ENCODE data around the gene MANBA. TPM values are rescaled to one million over a fixed set of nuclear protein-coding genes. Genes with fewer than 3 reads are reported as not detected.

Gene MANBA
- total and polyA plus RNA-seq, 2 of the 4 experiments (the other 2 are of a cell fraction), result 11.5 to 17.2 TPM

GRCh38 chr4:102791318-102791835 lies 30.6 kb upstream of the MANBA start:
- DNase-seq, result no peak
- Histone ChIP-seq H4K5ac (ENCODE audit: low read depth, low read length) (no peak overlapping the region), H3K18ac (ENCODE audit: low read depth, low read length) (no peak overlapping the region), H3K36me3 (ENCODE audit: control insufficient read depth, insufficient read depth, low read length) (peaks cover 14% of the 10 kb centered on the region), H3K4ac (ENCODE audit: low read depth, low read length) (no peak overlapping the region), H3K9me1 (ENCODE audit: insufficient read depth, low read length) (peaks cover under 1% of the 10 kb centered on the region; the same call in 1 of the 2 replicates), H3K79me1 (ENCODE audit: low read depth in 1 of 2, low read length in 2 of 2) (peaks cover 5 to 24% of the 10 kb centered on the region in 2 experiments; a peak in 3 of 4 replicates), H3K56ac (ENCODE audit: extremely low read depth, insufficient read depth, low read length) (no peak overlapping the region), H3K4me1 (ENCODE audit: control insufficient read depth, insufficient read depth, low read length) (no peaks in the 10 kb centered on the region), H2AK5ac (ENCODE audit: low read depth, low read length) (no peak overlapping the region), H2BK5ac (ENCODE audit: low read depth, low read length, poor library complexity, severe bottlenecking) (no peak overlapping the region), H3K9me3 (ENCODE audit: control insufficient read depth, insufficient read depth, low read length) (no peaks in the 10 kb centered on the region; the same call in 1 of the 2 replicates), H3K27me3 (ENCODE audit: control insufficient read depth, insufficient read depth, low read length) (no peaks in the 10 kb centered on the region), H4K8ac (ENCODE audit: low read depth in 2 of 2, low read length in 2 of 2) (no peak overlapping the region), H3K27ac (ENCODE audit: insufficient read depth, low read length) (no peak overlapping the region), H3K23ac (ENCODE audit: low read depth, low read length) (no peak overlapping the region), H2BK15ac (ENCODE audit: low read depth, low read length) (no peak overlapping the region), H3K14ac (replicated peaks; ENCODE audit: low read depth, low read length) (no peak overlapping the region), H2AFZ (replicated peaks; ENCODE audit: low read length, poor library complexity) (no peak overlapping the region), H3K4me2 (ENCODE audit: low read depth, low read length) (no peak overlapping the region), H4K20me1 (ENCODE audit: insufficient read depth, low read length) (no peaks in the 10 kb centered on the region; the same call in 1 of the 2 replicates), H2BK120ac (ENCODE audit: low read depth, low read length) (no peak overlapping the region), H3K9ac (ENCODE audit: low read depth, low read length) (no peak overlapping the region), H4K91ac (ENCODE audit: insufficient read depth, low read depth, low read length) (no peak overlapping the region), H2BK20ac (ENCODE audit: low read depth, low read length) (no peak overlapping the region), H2AK9ac (replicated peaks; ENCODE audit: low read depth, low read length, poor library complexity) (no peak overlapping the region), H3K4me3 (ENCODE audit: insufficient read depth, low read depth, low read length) (no peak overlapping the region)
- intact Hi-C loops (cut with micrococcal nuclease), result no loop called here
- TF ChIP-seq CTCF (conservative IDR thresholded peaks at IDR 0.05; ENCODE audit: low read depth, low read length) (no peak), BHLHE40 (IDR thresholded peaks at IDR 0.05; ENCODE audit: low read depth, low read length) (no peak), ELK1 (IDR thresholded peaks at IDR 0.05; ENCODE audit: borderline replicate concordance, low read depth, low read length) (no peak), USF2 (IDR thresholded peaks at IDR 0.05; ENCODE audit: low read depth, low read length) (no peak), SMC3 (IDR thresholded peaks at IDR 0.05; ENCODE audit: low read depth, low read length) (no peak), POLR2A (IDR thresholded peaks at IDR 0.05; ENCODE audit: low read depth, low read length) (no peak), MAFK (IDR thresholded peaks at IDR 0.05; ENCODE audit: low read depth, low read length) (no peak), CEBPB (IDR thresholded peaks at IDR 0.05; ENCODE audit: low read depth, low read length) (no peak), MXI1 (IDR thresholded peaks at IDR 0.05; ENCODE audit: borderline replicate concordance, low read depth, low read length) (no peak), CHD1 (IDR thresholded peaks at IDR 0.05; ENCODE audit: low read depth, low read length) (no peak)
- ATAC-seq (ENCODE audit: low read depth), result no peak
- dilution Hi-C loops (cut with HindIII; ENCODE audit: low sequenced_read_pairs, unreplicated experiment), result no loop called here
- no TSS peak for BruUV-seq (replicated peaks)
- CTCF ChIA-PET, result no interaction called here
- in situ Hi-C loops (cut with MboI; ENCODE audit: low sequenced_read_pairs), result no loop called here
- WGBS, 2 experiments (ENCODE audit: extremely low coverage in 2 of 2, insufficient read length in 1 of 2), result 100% methylated on average over 1 of the region's 7 CpGs; no CpG with 5 or more reads in 1 of the 2 experiments
- POLR2A ChIA-PET (ENCODE audit: unreplicated experiment), result no interaction called here
